Glutamatergic neuron (in vitro differentiated cells): ENCODE data around the gene LCN2. TPM values are rescaled to one million over a fixed set of nuclear protein-coding genes. Genes with fewer than 3 reads are reported as not detected.
A peak's percentile ranks its signal among the peaks of the same experiment; 100 is the strongest.

Experiments
- DNase-seq: peaks from one replicate; pipeline ENCODE4 v3.0.0; 2022
- H3K27ac Mint-ChIP-seq: one replicate; pipeline ENCODE4 v1.8.0; 2020; ENCODE audit warnings: mild to moderate bottlenecking, mixed read lengths, inconsistent platforms; ENCODE audit not compliant: unreplicated experiment
- H3K27me3 Mint-ChIP-seq: one replicate; pipeline ENCODE4 v1.8.0; 2020; ENCODE audit warnings: mild to moderate bottlenecking, moderate library complexity, mixed read lengths, inconsistent platforms; ENCODE audit not compliant: unreplicated experiment
- H3K36me3 Mint-ChIP-seq: one replicate; pipeline ENCODE4 v1.8.0; 2020; ENCODE audit warnings: mild to moderate bottlenecking, mixed read lengths, inconsistent platforms; ENCODE audit not compliant: unreplicated experiment
- H3K4me1 Mint-ChIP-seq: one replicate; pipeline ENCODE4 v1.8.0; 2020; ENCODE audit warnings: mild to moderate bottlenecking, low read depth, mixed read lengths, inconsistent platforms; ENCODE audit not compliant: unreplicated experiment
- H3K4me3 Mint-ChIP-seq: one replicate; pipeline ENCODE4 v1.8.0; 2020; ENCODE audit warnings: mild to moderate bottlenecking, mixed read lengths, inconsistent platforms; ENCODE audit not compliant: unreplicated experiment
- H3K9me3 Mint-ChIP-seq: one replicate; pipeline ENCODE4 v1.8.0; 2020; ENCODE audit warnings: mild to moderate bottlenecking, moderate library complexity, mixed read lengths, inconsistent platforms; ENCODE audit not compliant: unreplicated experiment
- total RNA-seq: library from RNA; stranded (reverse); fragmentation: NEBNext Ultra II Directional; extraction: Animal tissue kit (Norgen Biotek cat#: 25700); gene quantifications from one replicate; pipeline ENCODE4 v1.2.1, GENCODE V29; 2021; ENCODE audit not compliant: unreplicated experiment
- TF ChIP-seq, protein P1 (sequence below): fragments of 200-600 bp; sonication (generic); IDR thresholded peaks from one replicate; pipeline ENCODE4 v1.5.0; 2021; ENCODE audit not compliant: partially characterized antibody, unreplicated experiment

Gene LCN2
- total RNA-seq, 1 donor from 2014 or later: not detected

DNA sequence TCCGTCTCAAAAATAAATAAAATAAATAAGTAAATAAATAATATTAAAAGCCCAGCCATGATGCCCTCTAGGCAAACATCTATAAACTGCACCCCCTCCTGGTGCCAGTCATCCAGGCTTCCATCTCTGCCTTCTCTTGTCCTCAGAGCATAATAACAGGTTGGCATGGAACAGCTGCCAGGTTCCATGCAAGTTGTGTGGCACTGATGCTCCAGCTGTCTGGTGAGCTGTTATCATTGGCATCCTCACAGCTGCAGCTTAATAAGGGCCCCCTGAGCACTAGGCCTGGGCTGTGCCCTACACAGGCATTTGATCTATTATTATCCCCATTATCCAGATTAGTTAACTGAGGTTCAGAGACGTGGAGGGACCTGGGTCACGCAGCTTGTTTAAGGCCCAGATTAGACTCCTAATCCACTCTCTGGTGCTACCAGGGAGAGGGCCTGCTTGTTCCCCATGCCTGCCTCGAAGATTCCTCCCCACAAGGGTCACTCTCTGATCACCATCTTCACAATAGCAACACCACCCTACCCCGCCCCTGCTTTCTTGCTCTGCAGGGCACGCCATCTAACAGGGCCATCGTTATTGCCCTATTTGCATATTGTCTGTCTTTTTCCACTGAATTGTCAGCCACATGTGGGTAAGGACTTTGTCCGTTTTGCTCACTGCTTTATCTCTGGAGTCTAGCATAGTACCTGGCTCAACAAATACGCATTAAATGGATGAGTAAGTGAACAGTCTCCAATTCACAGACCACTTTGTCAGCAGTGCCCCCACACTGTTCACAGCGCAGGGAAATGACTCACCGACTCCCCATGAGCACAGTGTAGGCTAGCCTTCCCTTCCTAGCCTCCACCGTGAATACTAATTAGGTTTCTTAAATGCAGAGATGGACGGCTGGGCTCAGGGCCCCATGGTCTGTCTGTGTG is 52.5 kb downstream of the LCN2 start:
- H3K27me3 Mint-ChIP-seq: peaks cover 13% of the 10 kb centered on the region
- peaks cover 22% of the 10 kb centered on the region for H3K4me1 Mint-ChIP-seq
- peaks cover 10% of the 10 kb centered on the region for H3K9me3 Mint-ChIP-seq
- TF ChIP-seq, protein P1, sequence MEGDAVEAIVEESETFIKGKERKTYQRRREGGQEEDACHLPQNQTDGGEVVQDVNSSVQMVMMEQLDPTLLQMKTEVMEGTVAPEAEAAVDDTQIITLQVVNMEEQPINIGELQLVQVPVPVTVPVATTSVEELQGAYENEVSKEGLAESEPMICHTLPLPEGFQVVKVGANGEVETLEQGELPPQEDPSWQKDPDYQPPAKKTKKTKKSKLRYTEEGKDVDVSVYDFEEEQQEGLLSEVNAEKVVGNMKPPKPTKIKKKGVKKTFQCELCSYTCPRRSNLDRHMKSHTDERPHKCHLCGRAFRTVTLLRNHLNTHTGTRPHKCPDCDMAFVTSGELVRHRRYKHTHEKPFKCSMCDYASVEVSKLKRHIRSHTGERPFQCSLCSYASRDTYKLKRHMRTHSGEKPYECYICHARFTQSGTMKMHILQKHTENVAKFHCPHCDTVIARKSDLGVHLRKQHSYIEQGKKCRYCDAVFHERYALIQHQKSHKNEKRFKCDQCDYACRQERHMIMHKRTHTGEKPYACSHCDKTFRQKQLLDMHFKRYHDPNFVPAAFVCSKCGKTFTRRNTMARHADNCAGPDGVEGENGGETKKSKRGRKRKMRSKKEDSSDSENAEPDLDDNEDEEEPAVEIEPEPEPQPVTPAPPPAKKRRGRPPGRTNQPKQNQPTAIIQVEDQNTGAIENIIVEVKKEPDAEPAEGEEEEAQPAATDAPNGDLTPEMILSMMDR: no peak
- H3K27ac Mint-ChIP-seq: peak overlapping the region; percentile 25
- no peak for DNase-seq
- H3K4me3 Mint-ChIP-seq: no peak overlapping the region
- H3K36me3 Mint-ChIP-seq: no peaks in the 10 kb centered on the region

DNA sequence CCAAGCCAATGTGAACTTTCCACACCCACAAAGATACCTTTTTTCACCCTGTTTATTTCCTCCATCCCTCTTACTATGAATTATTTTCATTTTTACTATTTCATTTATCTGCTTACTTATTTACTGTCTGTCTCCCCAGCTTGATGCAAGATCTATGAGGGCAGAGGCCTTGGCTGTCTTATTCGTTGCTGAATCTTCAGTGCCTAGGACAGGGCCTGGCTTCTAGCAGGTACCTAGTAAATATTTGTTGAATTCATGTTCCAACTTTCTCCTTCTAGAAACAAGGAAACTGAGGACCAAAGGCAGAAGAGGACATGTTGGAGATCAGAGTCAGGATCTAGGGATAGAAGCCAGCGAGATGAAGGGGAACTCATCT is 53.4 kb downstream of the LCN2 start:
- Mint-ChIP-seq H3K9me3 (peaks cover 9% of the 10 kb centered on the region), H3K4me3 (peak overlapping the region; percentile 92), H3K4me1 (peaks cover 17% of the 10 kb centered on the region), H3K27ac (peak overlapping the region; percentile 99), H3K36me3 (no peaks in the 10 kb centered on the region), H3K27me3 (peaks cover 13% of the 10 kb centered on the region)
- no peak for DNase-seq
- TF ChIP-seq, protein P1: no peak

Other genes with a start within 250 kb of the LCN2 start
- 26.1 TPM for gene ST6GALNAC6, start 249.8 kb upstream of the LCN2 start, total RNA-seq
- gene ST6GALNAC4, start 232.4 kb upstream of the LCN2 start, total RNA-seq: 15.8 TPM
- 11.9 TPM for gene PIP5KL1, start 218.7 kb upstream of the LCN2 start, total RNA-seq
- gene DPM2, start 211.6 kb upstream of the LCN2 start, total RNA-seq: 35.3 TPM
- gene EEIG1, start 168.5 kb upstream of the LCN2 start, total RNA-seq: 15.8 TPM
- gene NAIF1, start 82.1 kb upstream of the LCN2 start, total RNA-seq: 6.2 TPM
- 33.0 TPM for gene SLC25A25, start 81.2 kb upstream of the LCN2 start, total RNA-seq
- 85.1 TPM for gene PTGES2, start 21.7 kb upstream of the LCN2 start, total RNA-seq
- gene BBLN, start 10.8 kb downstream of the LCN2 start, total RNA-seq: 147 TPM
- 174 TPM for gene CIZ1, start 42.1 kb downstream of the LCN2 start, total RNA-seq
- gene DNM1, start 53.9 kb downstream of the LCN2 start, total RNA-seq: 276 TPM
- 78.3 TPM for gene GOLGA2, start 126.6 kb downstream of the LCN2 start, total RNA-seq
- 13.7 TPM for gene SWI5, start 126.8 kb downstream of the LCN2 start, total RNA-seq
- gene TRUB2, start 173.0 kb downstream of the LCN2 start, total RNA-seq: 30.0 TPM
- gene COQ4, start 173.4 kb downstream of the LCN2 start, total RNA-seq: 35.8 TPM
- 47.3 TPM for gene SLC27A4, start 191.1 kb downstream of the LCN2 start, total RNA-seq
- 62.6 TPM for gene URM1, start 221.9 kb downstream of the LCN2 start, total RNA-seq